MCF 10A (cell line): ENCODE results near the gene MATCAP1. TPM values are rescaled to one million over a fixed set of nuclear protein-coding genes. Genes with fewer than 3 reads are reported as not detected.

Experiments used
- BruUV-seq: library from RNA; stranded (reverse); fragments of 400-500 nt; replicated peaks from 2 replicates; lab custom pipeline; 2021; lab: Mats Ljungman, UMichigan
- CTCF ChIA-PET: fragments of 300-600 bp; sonication (Branson Sonifier 250); formaldehyde crosslinking; extraction: SDS; loops from one replicate; lab custom pipeline; 2021; ENCODE audit warnings: antibody characterized with exemption, inconsistent platforms; lab: Yijun Ruan, JAX
- POLR2A ChIA-PET: fragments of 300-600, 350-650 bp; sonication (Branson Sonifier 250); formaldehyde crosslinking; extraction: SDS; loops from one replicate; lab custom pipeline; 2020; ENCODE audit warnings: antibody characterized with exemption, inconsistent platforms; lab: Yijun Ruan, JAX
- DNase-seq: peaks from one replicate; pipeline ENCODE4 v3.0.0-alpha.2; 2018; ENCODE audit not compliant: unreplicated experiment
- H3K27ac Mint-ChIP-seq: one replicate; pipeline ENCODE4 v1.8.0; 2022; ENCODE audit warnings: mild to moderate bottlenecking, low read depth, mixed read lengths; ENCODE audit not compliant: unreplicated experiment
- H3K27me3 Mint-ChIP-seq: one replicate; pipeline ENCODE4 v1.8.0; 2022; ENCODE audit warnings: mixed read lengths; ENCODE audit not compliant: insufficient read depth, unreplicated experiment
- H3K36me3 Mint-ChIP-seq: one replicate; pipeline ENCODE4 v1.8.0; 2022; ENCODE audit warnings: mild to moderate bottlenecking, moderate library complexity, mixed read lengths; ENCODE audit not compliant: insufficient read depth, unreplicated experiment
- H3K4me1 Mint-ChIP-seq: one replicate; pipeline ENCODE4 v1.8.0; 2022; ENCODE audit warnings: mixed read lengths; ENCODE audit not compliant: insufficient read depth, unreplicated experiment
- H3K4me3 Mint-ChIP-seq: one replicate; pipeline ENCODE4 v1.8.0; 2022; ENCODE audit warnings: mild to moderate bottlenecking, moderate library complexity, mixed read lengths; ENCODE audit not compliant: unreplicated experiment
- H3K9me3 Mint-ChIP-seq: one replicate; pipeline ENCODE4 v1.8.0; 2022; ENCODE audit warnings: mixed read lengths; ENCODE audit not compliant: unreplicated experiment
- CTCF ChIP-seq: fragments of 200-600 bp; IDR thresholded peaks from one replicate; pipeline ENCODE4 v1.8.0; 2022; ENCODE audit warnings: antibody characterized with exemption, mild to moderate bottlenecking; ENCODE audit not compliant: unreplicated experiment
- intact Hi-C: fragments of 100-400 bp; cut with micrococcal nuclease; formaldehyde crosslinking; loops from 2 replicates; pipeline ENCODE4 v1.14.1; 2022
- total RNA-seq: library from RNA; stranded (reverse); gene quantifications from 2 replicates; pipeline ENCODE4 v1.2.3, GENCODE V29; 2022

Gene MATCAP1
- total RNA-seq, 1 experiment from 2014 or later, result 18.1 TPM

GRCh38 chr16:67188323-67188722, 4.6 kb upstream of the MATCAP1 start:
- no TSS peak for BruUV-seq
- no peak overlapping the region for H3K27ac Mint-ChIP-seq
- peaks cover 5% of the 10 kb centered on the region for H3K36me3 Mint-ChIP-seq
- ChIA-PET CTCF (interaction anchor here (0.7 to 2.8 kb wide), 4 partner anchors 10 to 211 kb away, joined by 3 to 11 read pairs (median 3); partner anchors contain the start of gene ELMO3), POLR2A (interaction anchor here (1.4 to 1.9 kb wide), 2 partner anchors 10 to 18 kb away, joined by 4 to 5 read pairs; partner anchors contain the start of gene NOL3)
- peaks cover 14% of the 10 kb centered on the region for H3K4me1 Mint-ChIP-seq
- intact Hi-C loops, result no loop called here
- DNase-seq, result no peak
- H3K27me3 Mint-ChIP-seq, result no peaks in the 10 kb centered on the region
- no peaks in the 10 kb centered on the region for H3K9me3 Mint-ChIP-seq
- no peak for TF ChIP-seq CTCF
- no peak overlapping the region for H3K4me3 Mint-ChIP-seq

DNA sequence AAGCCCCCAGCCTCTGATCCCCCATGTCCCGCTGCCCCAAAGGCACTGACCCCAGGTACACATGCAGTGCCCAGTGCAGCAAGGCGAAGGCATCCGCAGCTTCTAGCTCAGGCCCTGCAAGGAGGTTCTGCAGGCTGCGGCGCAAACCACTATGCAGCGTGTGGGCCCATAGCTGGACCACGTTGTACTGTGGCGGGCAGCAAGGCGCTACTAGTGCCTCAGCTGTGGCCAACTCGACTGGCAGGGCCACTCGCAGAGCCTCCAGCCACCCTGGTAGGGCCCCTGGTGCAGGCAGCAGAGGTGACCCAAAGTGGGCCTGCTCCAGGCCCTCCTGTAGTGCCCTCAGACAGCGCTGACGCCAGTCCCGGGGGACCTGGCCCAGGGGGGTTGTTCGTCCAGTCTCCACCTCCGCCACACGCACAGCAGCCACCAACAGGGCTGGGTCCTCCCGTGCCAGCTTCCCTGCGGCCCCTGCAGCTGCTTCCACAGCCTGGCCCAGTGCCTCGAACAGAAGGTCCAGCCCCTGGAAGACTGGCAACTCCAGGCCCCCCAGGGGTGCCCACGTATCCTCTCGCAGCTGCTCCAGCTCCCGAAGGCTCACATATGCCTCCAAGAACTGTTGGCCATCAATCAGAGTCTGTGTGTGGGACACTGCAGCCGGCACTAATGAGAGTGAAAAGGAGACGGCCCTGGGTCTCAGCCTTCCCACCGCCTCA, 3.6 kb upstream of the MATCAP1 start:
- ChIA-PET CTCF (interaction anchor here (0.6 to 2.8 kb wide), 5 partner anchors 11 to 228 kb away, joined by 3 to 11 read pairs (median 3); partner anchors contain the start of gene ELMO3), POLR2A (no interaction called here)
- Mint-ChIP-seq H3K27me3 (no peaks in the 10 kb centered on the region), H3K27ac (no peak overlapping the region), H3K9me3 (no peaks in the 10 kb centered on the region), H3K4me3 (no peak overlapping the region), H3K36me3 (peaks cover under 1% of the 10 kb centered on the region), H3K4me1 (peaks cover 14% of the 10 kb centered on the region)
- intact Hi-C loops, result no loop called here
- TF ChIP-seq CTCF, result no peak
- DNase-seq, result no peak
- no TSS peak for BruUV-seq

DNA sequence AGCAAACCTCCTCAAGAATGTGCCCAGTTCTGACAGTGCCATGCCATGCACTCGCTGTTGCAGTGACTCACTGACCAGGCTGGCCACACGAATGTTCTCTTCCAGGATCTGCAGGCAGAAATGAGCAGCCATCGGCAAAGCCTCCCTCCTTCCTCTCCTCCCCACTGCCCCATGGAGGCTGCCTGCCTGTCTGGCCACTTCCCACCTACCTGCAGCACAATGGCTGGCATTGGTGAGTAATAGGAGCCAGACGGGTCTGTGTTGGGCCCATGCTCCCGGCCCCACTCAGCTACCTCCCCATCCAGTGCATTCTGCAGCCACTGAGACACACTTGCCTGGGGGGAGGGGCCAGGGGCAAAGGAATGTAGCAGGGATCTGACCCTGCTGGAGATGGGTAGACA, 2.8 kb upstream of the MATCAP1 start:
- no peaks in the 10 kb centered on the region for H3K9me3 Mint-ChIP-seq
- intact Hi-C loops, result no loop called here
- peaks cover 10% of the 10 kb centered on the region for H3K4me1 Mint-ChIP-seq
- TF ChIP-seq CTCF, result no peak
- no peak overlapping the region for H3K4me3 Mint-ChIP-seq
- DNase-seq, result no peak
- POLR2A ChIA-PET, result interaction anchor here (4.3 kb wide), 1 partner anchor 12 kb away, joined by 46 read pairs; no protein-coding TSS in a partner anchor
- CTCF ChIA-PET, result interaction anchor here (0.6 to 2.8 kb wide), 3 partner anchors 12 to 211 kb away, joined by 3 to 11 read pairs (median 10); partner anchors contain the start of gene ELMO3
- H3K36me3 Mint-ChIP-seq, result no peaks in the 10 kb centered on the region
- no peak overlapping the region for H3K27ac Mint-ChIP-seq
- BruUV-seq, result no TSS peak
- no peaks in the 10 kb centered on the region for H3K27me3 Mint-ChIP-seq

DNA sequence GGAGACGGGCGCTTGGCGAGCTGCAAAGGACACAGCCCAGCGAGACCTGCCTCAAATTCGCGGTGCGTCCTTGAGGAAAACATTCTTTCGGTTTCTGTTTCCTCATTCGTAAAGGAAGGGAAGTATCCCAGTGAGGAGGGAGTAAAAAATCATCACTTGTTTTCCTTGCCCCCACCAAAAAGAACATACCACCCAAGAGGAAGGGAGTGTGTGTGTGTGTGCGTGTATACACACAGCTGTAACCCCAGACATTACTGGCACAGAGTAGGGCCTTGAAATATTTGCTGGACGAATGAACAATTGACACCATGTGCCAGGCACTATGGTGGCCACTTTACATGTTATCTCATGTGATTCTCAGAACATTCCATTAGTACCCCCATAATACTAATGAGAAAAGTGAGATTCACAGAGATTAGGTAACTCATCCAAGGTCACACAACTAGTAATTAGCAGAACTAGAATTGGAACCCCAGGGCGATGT, 1.9 kb upstream of the MATCAP1 start:
- H3K27me3 Mint-ChIP-seq, result no peaks in the 10 kb centered on the region
- ChIA-PET POLR2A (interaction anchor here (0.7 to 4.9 kb wide), 6 partner anchors 9 to 199 kb away, joined by 3 to 46 read pairs (median 5); partner anchors contain the start of genes FBXL8 and TRADD), CTCF (interaction anchor here (0.6 to 2.2 kb wide), 21 partner anchors 9 to 312 kb away, joined by 3 to 12 read pairs (median 4); partner anchors contain the start of genes CES4A, ELMO3, FBXL8 and TRADD)
- DNase-seq, result no peak
- H3K4me3 Mint-ChIP-seq, result no peak overlapping the region
- H3K9me3 Mint-ChIP-seq, result no peaks in the 10 kb centered on the region
- H3K4me1 Mint-ChIP-seq, result peaks cover 5% of the 10 kb centered on the region
- intact Hi-C loops, result loop anchor here (1.0 to 2.0 kb wide), 2 partner anchors 209 to 231 kb away; no protein-coding TSS in a partner anchor
- no TSS peak for BruUV-seq
- no peak overlapping the region for H3K27ac Mint-ChIP-seq
- TF ChIP-seq CTCF, result no peak
- H3K36me3 Mint-ChIP-seq, result no peaks in the 10 kb centered on the region
